HEK293 (cell line): ENCODE measurements around the gene NUMBL.

Experiments
- CTCF ChIA-PET: fragments of 350-600 bp; formaldehyde crosslinking; extraction: SDS; loops from one replicate; lab custom pipeline; 2021; ENCODE audit warnings: antibody characterized with exemption; lab: Yijun Ruan, JAX
- POLR2A ChIA-PET: fragments of 300-600 bp; formaldehyde crosslinking; extraction: SDS; loops from one replicate; lab custom pipeline; 2020; ENCODE audit warnings: antibody characterized with exemption, inconsistent platforms; lab: Yijun Ruan, JAX
- H3K27ac ChIP-seq: fragments of 200-500 bp; sonication (Bioruptor generic); 2 replicates; pipeline ENCODE4 v1.5.1; 2014; ENCODE audit warnings: low read depth, low read length, control low read depth, inconsistent platforms; ENCODE audit errors: extremely low read depth
- H3K36me3 ChIP-seq, 2 experiments: fragments of 200-500 bp in 1 of 2; sonication (Bioruptor generic) in 1 of 2; 1 replicate in 1 of 2; 2 replicates in 1 of 2; pipeline ENCODE4 v1.5.1; 2014 to 2017; ENCODE audit warnings: inconsistent platforms in 2 of 2, low read length in 2 of 2; ENCODE audit not compliant: control insufficient read depth in 2 of 2, insufficient read depth in 1 of 2
- H3K4me1 ChIP-seq: fragments of 200-500 bp; sonication (Bioruptor generic); 2 replicates; pipeline ENCODE4 v1.5.1; 2014; ENCODE audit warnings: mild to moderate bottlenecking, low read length, inconsistent platforms; ENCODE audit not compliant: control insufficient read depth, insufficient read depth
- H3K4me3 ChIP-seq: 2 replicates; pipeline ENCODE4 v1.5.1; 2011; ENCODE audit warnings: low read depth, mild to moderate bottlenecking, control low read depth, low read length, moderate library complexity
- H3K9me3 ChIP-seq: fragments of 200-500 bp; sonication (Bioruptor generic); 2 replicates; pipeline ENCODE4 v1.5.1; 2014; ENCODE audit warnings: low read depth, low read length, inconsistent platforms; ENCODE audit not compliant: control insufficient read depth, insufficient read depth
- HOXA7 ChIP-seq: sonication (generic); formaldehyde crosslinking; IDR thresholded peaks from 2 replicates; pipeline ENCODE4 v1.8.1; 2022; ENCODE audit warnings: missing genetic modification reagents, borderline replicate concordance
- KLF1 ChIP-seq: fragments of 450-650 bp; formaldehyde crosslinking; IDR thresholded peaks from 2 replicates; pipeline ENCODE4 v1.5.1; 2016; ENCODE audit warnings: missing biosample characterization, missing genetic modification characterization
- PRDM1 ChIP-seq: fragments of 450-650 bp; formaldehyde crosslinking; IDR thresholded peaks from 2 replicates; pipeline ENCODE4; 2016; ENCODE audit warnings: missing biosample characterization, missing genetic modification characterization
- RBAK ChIP-seq: fragments of 450-650 bp; formaldehyde crosslinking; IDR thresholded peaks from 2 replicates; pipeline ENCODE4 v1.5.1; 2016; ENCODE audit warnings: missing biosample characterization, missing genetic modification characterization
- SETDB1 ChIP-seq: IDR thresholded peaks from one replicate; pipeline ENCODE4 v1.6.1; 2017; ENCODE audit warnings: mild to moderate bottlenecking, low read length, moderate library complexity, mixed read lengths; ENCODE audit not compliant: insufficient read length
- SP2 ChIP-seq: fragments of 450-650 bp; formaldehyde crosslinking; IDR thresholded peaks from 2 replicates; pipeline ENCODE4 v1.5.1; 2016; ENCODE audit warnings: missing biosample characterization, missing genetic modification characterization
- TCF7L2 ChIP-seq: IDR thresholded peaks from 2 replicates; pipeline ENCODE4 v1.6.1; 2011; ENCODE audit warnings: low read depth, mild to moderate bottlenecking, inconsistent platforms, low read length, moderate library complexity, borderline replicate concordance
- ZBTB21 ChIP-seq: fragments of 450-650 bp; formaldehyde crosslinking; IDR thresholded peaks from 2 replicates; pipeline ENCODE4 v1.5.1; 2017; ENCODE audit warnings: missing biosample characterization, missing genetic modification characterization
- ZBTB7A ChIP-seq: fragments of 450-650 bp; formaldehyde crosslinking; IDR thresholded peaks from 2 replicates; pipeline ENCODE4 v1.5.1; 2016; ENCODE audit warnings: low read depth, missing biosample characterization, missing genetic modification characterization
- ZFP69B ChIP-seq: fragments of 450-650 bp; formaldehyde crosslinking; IDR thresholded peaks from 2 replicates; pipeline ENCODE4 v1.5.1; 2016; ENCODE audit warnings: missing biosample characterization, missing genetic modification characterization
- ZNF19 ChIP-seq: fragments of 450-650 bp; formaldehyde crosslinking; IDR thresholded peaks from 2 replicates; pipeline ENCODE4; 2016; ENCODE audit warnings: missing biosample characterization, missing genetic modification characterization, low read depth
- ZNF248 ChIP-seq: fragments of 450-650 bp; formaldehyde crosslinking; IDR thresholded peaks from 2 replicates; pipeline ENCODE4 v1.5.1; 2017; ENCODE audit warnings: missing biosample characterization, missing genetic modification characterization
- ZNF324 ChIP-seq: fragments of 450-650 bp; formaldehyde crosslinking; IDR thresholded peaks from 2 replicates; pipeline ENCODE4 v1.5.1; 2016; ENCODE audit warnings: missing biosample characterization, missing genetic modification characterization
- ZNF366 ChIP-seq: fragments of 450-650 bp; formaldehyde crosslinking; conservative IDR thresholded peaks from 2 replicates; pipeline ENCODE4 v1.5.1; 2016; ENCODE audit warnings: missing biosample characterization, missing genetic modification characterization
- ZNF473 ChIP-seq: fragments of 450-650 bp; formaldehyde crosslinking; IDR thresholded peaks from 2 replicates; pipeline ENCODE4 v1.5.1; 2017; ENCODE audit warnings: missing biosample characterization, missing genetic modification characterization
- ZNF510 ChIP-seq: fragments of 450-650 bp; formaldehyde crosslinking; IDR thresholded peaks from 2 replicates; pipeline ENCODE4 v1.5.1; 2018; ENCODE audit warnings: mild to moderate bottlenecking, missing genetic modification characterization, missing biosample characterization; ENCODE audit not compliant: insufficient replicate concordance
- ZNF529 ChIP-seq: fragments of 450-650 bp; formaldehyde crosslinking; IDR thresholded peaks from 2 replicates; pipeline ENCODE4 v1.5.1; 2017; ENCODE audit warnings: missing genetic modification characterization, missing biosample characterization; ENCODE audit not compliant: insufficient replicate concordance
- ZNF596 ChIP-seq: fragments of 450-650 bp; IDR thresholded peaks from 2 replicates; pipeline ENCODE4 v1.5.0; 2018; ENCODE audit warnings: missing biosample characterization, mild to moderate bottlenecking, missing genetic modification characterization, moderate library complexity
- ZNF600 ChIP-seq: fragments of 450-650 bp; formaldehyde crosslinking; IDR thresholded peaks from 2 replicates; pipeline ENCODE4 v1.5.1; 2016; ENCODE audit warnings: missing biosample characterization, missing genetic modification characterization
- ZNF658 ChIP-seq: fragments of 450-650 bp; formaldehyde crosslinking; IDR thresholded peaks from 2 replicates; pipeline ENCODE4; 2016; ENCODE audit warnings: missing biosample characterization, missing genetic modification characterization
- ZNF785 ChIP-seq: fragments of 450-650 bp; formaldehyde crosslinking; IDR thresholded peaks from 2 replicates; pipeline ENCODE4 v1.5.1; 2016; ENCODE audit warnings: missing biosample characterization, missing genetic modification characterization
- TF ChIP-seq, protein P1 (sequence below): fragments of 450-650 bp; IDR thresholded peaks from 2 replicates; pipeline ENCODE4 v1.5.1; 2018; ENCODE audit warnings: missing biosample characterization, mild to moderate bottlenecking, missing genetic modification characterization
- TF ChIP-seq, protein P2 (sequence below): fragments of 450-650 bp; formaldehyde crosslinking; IDR thresholded peaks from 2 replicates; pipeline ENCODE4 v1.5.1; 2016; ENCODE audit warnings: missing biosample characterization, missing genetic modification characterization
- TF ChIP-seq, protein P3 (sequence below): fragments of 450-650 bp; formaldehyde crosslinking; IDR thresholded peaks from 2 replicates; pipeline ENCODE4 v1.5.1; 2016; ENCODE audit warnings: missing biosample characterization, missing genetic modification characterization
- TF ChIP-seq, protein P4 (sequence below): fragments of 450-650 bp; IDR thresholded peaks from 2 replicates; pipeline ENCODE4 v1.5.1; 2018; ENCODE audit warnings: missing biosample characterization, missing genetic modification characterization

NUMBL gene

DNA sequence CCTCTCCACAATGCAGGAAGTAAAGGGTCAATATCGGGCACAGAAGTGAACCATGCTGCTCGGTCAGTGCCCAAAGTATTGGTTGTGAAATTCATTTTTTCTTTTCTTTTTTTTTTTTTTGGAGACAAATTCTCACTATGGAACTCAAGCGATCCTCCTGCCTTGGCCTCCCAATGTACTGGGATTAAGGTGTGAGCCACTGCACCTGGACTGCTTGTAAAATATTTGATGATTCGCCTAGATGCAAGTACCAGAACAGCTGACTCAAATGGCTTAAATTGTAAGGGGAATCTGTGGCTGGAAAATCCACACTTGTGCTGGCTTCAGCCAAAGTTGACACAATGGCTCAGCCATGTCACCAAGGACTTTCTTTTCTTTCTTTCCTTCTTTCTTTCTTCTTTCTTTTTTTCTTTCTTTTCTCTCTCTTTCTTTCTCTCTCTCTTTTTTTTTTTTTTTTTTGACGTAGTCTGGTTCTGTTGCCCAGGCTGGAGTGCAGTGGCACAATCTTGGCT is 43.7 kb downstream of the NUMBL start:
- ChIA-PET CTCF (interaction anchor here (0.6 to 5.5 kb wide), 15 partner anchors 12 to 617 kb away, joined by 3 to 174 read pairs (median 5); partner anchors contain the start of gene HNRNPUL1), POLR2A (interaction anchor here (0.6 to 1.6 kb wide), 6 partner anchors 11 to 226 kb away, joined by 3 to 10 read pairs (median 4); no protein-coding TSS in a partner anchor)
- Histone ChIP-seq H3K36me3 (no peaks in the 10 kb centered on the region; a peak in 1 of 3 replicates), H3K4me1 (peaks cover 17% of the 10 kb centered on the region), H3K4me3 (no peak overlapping the region), H3K27ac (no peak overlapping the region), H3K9me3 (no peaks in the 10 kb centered on the region)
- TF ChIP-seq PRDM1 (tag by site-specific recombination), result peak; percentile 96
- no peak for TF ChIP-seq TCF7L2
- TF ChIP-seq ZNF600, result peak; percentile 54
- TF ChIP-seq, protein P1, sequence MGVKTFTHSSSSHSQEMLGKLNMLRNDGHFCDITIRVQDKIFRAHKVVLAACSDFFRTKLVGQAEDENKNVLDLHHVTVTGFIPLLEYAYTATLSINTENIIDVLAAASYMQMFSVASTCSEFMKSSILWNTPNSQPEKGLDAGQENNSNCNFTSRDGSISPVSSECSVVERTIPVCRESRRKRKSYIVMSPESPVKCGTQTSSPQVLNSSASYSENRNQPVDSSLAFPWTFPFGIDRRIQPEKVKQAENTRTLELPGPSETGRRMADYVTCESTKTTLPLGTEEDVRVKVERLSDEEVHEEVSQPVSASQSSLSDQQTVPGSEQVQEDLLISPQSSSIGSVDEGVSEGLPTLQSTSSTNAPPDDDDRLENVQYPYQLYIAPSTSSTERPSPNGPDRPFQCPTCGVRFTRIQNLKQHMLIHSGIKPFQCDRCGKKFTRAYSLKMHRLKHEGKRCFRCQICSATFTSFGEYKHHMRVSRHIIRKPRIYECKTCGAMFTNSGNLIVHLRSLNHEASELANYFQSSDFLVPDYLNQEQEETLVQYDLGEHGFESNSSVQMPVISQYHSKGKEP (tag by site-specific recombination), result no peak
- TF ChIP-seq SP2 (tag by site-specific recombination), result no peak
- TF ChIP-seq ZNF248 (tag by site-specific recombination), result 0 out of 2 replicates have a peak, but pooled peaks have one; percentile 20
- TF ChIP-seq ZBTB21 (tag by site-specific recombination), result no peak
- 0 out of 2 replicates have a peak, but pooled peaks have one; percentile 30 for TF ChIP-seq RBAK (tag by site-specific recombination)
- peak; percentile 94 for TF ChIP-seq ZNF366 (tag by site-specific recombination)
- TF ChIP-seq, protein P2, sequence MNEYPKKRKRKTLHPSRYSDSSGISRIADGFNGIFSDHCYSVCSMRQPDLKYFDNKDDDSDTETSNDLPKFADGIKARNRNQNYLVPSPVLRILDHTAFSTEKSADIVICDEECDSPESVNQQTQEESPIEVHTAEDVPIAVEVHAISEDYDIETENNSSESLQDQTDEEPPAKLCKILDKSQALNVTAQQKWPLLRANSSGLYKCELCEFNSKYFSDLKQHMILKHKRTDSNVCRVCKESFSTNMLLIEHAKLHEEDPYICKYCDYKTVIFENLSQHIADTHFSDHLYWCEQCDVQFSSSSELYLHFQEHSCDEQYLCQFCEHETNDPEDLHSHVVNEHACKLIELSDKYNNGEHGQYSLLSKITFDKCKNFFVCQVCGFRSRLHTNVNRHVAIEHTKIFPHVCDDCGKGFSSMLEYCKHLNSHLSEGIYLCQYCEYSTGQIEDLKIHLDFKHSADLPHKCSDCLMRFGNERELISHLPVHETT, result 0 out of 2 replicates have a peak, but pooled peaks have one; percentile 53

DNA sequence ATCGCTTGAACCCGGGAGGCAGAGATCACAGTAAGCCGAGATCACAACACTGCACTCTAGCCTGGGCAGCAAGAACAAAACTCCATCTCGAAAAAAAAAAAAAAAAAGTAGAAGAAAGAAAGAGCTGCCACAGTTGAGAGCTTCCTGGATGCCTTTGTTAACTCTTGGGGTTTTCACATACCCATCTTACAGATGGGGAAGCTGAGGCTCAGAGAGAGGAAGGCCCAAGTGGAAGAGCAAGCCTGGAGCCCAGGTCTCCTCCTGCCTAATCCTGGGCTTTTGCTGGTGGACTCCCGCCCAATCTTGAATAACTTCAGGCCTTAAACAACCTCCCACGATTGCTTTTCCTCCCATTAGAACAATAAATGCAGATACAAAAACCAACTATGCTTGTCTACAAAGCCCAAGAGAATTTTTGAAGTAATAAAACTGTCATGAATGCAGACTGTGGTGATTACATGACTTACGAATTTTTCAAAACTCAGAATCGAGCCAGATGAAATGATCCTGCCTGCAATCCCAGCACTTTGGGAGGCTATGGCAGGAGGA is 47.6 kb downstream of the NUMBL start:
- Histone ChIP-seq H3K36me3 (no peaks in the 10 kb centered on the region; a peak in 1 of 3 replicates), H3K27ac (no peak overlapping the region), H3K9me3 (peaks cover 4% of the 10 kb centered on the region), H3K4me3 (no peak overlapping the region), H3K4me1 (peaks cover 21% of the 10 kb centered on the region)
- POLR2A ChIA-PET, result interaction anchor here (0.7 to 1.5 kb wide), 2 partner anchors 39 to 74 kb away, joined by 3 to 5 read pairs; no protein-coding TSS in a partner anchor
- CTCF ChIA-PET, result interaction anchor here (0.7 to 5.5 kb wide), 5 partner anchors 8 to 337 kb away, joined by 3 to 174 read pairs (median 3); no protein-coding TSS in a partner anchor
- TF ChIP-seq ZNF596 (tag by site-specific recombination), result no peak
- TF ChIP-seq ZFP69B (tag by site-specific recombination), result no peak
- TF ChIP-seq ZNF19 (tag by site-specific recombination), result no peak
- TF ChIP-seq ZNF510 (tag by site-specific recombination), result no peak
- no peak for TF ChIP-seq HOXA7 (CRISPR knock-in tag)
- TF ChIP-seq ZBTB7A (tag by site-specific recombination), result 0 out of 2 replicates have a peak, but pooled peaks have one; percentile 18
- TF ChIP-seq ZNF658, result no peak

DNA sequence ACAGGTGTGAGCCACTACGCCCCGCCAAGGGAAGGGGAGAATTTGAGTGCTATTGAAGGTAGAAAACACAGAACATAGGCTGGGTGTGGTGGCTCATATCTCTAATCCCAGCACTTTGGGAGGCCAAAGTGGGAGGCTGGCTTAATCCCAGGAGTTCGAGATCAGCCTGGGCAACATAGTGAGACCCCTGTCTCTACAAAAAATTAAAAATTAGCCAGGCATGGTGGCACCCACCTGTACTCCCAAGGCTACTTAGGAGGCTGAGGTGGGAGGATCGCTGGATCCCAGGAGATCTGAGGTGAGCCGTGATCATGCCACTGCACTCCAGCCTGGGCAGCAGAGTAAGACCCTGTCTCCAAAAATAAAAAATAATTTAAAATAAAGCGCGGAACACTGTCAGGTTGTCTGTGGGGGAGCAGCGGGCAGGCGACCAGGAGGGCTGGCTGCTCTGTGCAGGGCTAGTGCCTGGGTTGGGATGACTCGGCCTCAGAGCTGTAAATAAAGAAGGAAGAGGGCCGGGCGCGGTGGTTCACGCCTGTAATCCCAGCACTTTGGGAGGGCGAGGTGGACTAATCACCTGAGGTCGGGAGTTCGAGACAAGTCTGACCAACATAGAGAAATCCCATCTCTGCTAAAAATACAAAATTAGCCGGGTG is 48.3 kb downstream of the NUMBL start:
- H3K9me3 ChIP-seq, result peaks cover 4% of the 10 kb centered on the region
- no peak overlapping the region for H3K4me3 ChIP-seq
- H3K4me1 ChIP-seq, result peaks cover 21% of the 10 kb centered on the region
- ChIA-PET CTCF (interaction anchor here (0.8 to 5.5 kb wide), 4 partner anchors 7 to 337 kb away, joined by 3 to 174 read pairs (median 4); no protein-coding TSS in a partner anchor), POLR2A (interaction anchor here (0.5 to 0.7 kb wide), 2 partner anchors 75 to 620 kb away, joined by 4 to 5 read pairs; no protein-coding TSS in a partner anchor)
- H3K27ac ChIP-seq, result no peak overlapping the region
- no peaks in the 10 kb centered on the region; a peak in 1 of 3 replicates for H3K36me3 ChIP-seq
- TF ChIP-seq, protein P3, sequence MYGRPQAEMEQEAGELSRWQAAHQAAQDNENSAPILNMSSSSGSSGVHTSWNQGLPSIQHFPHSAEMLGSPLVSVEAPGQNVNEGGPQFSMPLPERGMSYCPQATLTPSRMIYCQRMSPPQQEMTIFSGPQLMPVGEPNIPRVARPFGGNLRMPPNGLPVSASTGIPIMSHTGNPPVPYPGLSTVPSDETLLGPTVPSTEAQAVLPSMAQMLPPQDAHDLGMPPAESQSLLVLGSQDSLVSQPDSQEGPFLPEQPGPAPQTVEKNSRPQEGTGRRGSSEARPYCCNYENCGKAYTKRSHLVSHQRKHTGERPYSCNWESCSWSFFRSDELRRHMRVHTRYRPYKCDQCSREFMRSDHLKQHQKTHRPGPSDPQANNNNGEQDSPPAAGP (tag by site-specific recombination), result no peak
- TF ChIP-seq ZNF785 (no peak), ZNF324 (no peak), ZNF366 (tag by site-specific recombination) (no peak), ZNF473 (tag by site-specific recombination) (no peak), KLF1 (0 out of 2 replicates have a peak, but pooled peaks have one; percentile 20), SETDB1 (no peak), ZNF529 (no peak)
- TF ChIP-seq, protein P4, sequence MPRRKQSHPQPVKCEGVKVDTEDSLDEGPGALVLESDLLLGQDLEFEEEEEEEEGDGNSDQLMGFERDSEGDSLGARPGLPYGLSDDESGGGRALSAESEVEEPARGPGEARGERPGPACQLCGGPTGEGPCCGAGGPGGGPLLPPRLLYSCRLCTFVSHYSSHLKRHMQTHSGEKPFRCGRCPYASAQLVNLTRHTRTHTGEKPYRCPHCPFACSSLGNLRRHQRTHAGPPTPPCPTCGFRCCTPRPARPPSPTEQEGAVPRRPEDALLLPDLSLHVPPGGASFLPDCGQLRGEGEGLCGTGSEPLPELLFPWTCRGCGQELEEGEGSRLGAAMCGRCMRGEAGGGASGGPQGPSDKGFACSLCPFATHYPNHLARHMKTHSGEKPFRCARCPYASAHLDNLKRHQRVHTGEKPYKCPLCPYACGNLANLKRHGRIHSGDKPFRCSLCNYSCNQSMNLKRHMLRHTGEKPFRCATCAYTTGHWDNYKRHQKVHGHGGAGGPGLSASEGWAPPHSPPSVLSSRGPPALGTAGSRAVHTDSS (tag by site-specific recombination), result no peak
